C4-2B (cell line): Measurements from ENCODE around the gene ITIH2.

Experiments
- ZFX ChIP-seq: fragments of 450-650 bp; IDR thresholded peaks from 2 replicates; pipeline ENCODE4 v1.6.1; 2017
- TF ChIP-seq, protein P1 (sequence below): fragments of 450-650 bp; conservative IDR thresholded peaks from 2 replicates; pipeline ENCODE4 v1.5.1; 2017; ENCODE audit warnings: mild to moderate bottlenecking

DNA sequence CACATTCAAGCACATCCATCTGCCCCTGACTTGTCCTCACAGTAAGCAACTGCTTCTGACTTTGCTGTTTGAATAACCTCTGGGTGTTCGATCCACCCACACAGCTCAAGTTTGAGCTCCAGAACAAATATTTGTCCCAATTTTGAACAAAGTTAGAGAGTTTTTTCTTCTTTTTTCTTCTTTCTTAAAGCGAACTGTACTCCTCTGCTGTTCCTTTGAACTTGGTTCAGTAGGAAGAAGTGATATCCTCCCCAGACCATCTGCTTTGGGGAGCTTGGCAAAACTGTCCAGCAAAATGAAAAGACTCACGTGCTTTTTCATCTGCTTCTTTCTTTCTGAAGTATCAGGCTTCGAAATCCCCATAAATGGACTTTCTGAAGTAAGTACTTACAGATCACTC lies at the start of gene ITIH2:
- TF ChIP-seq, protein P1, sequence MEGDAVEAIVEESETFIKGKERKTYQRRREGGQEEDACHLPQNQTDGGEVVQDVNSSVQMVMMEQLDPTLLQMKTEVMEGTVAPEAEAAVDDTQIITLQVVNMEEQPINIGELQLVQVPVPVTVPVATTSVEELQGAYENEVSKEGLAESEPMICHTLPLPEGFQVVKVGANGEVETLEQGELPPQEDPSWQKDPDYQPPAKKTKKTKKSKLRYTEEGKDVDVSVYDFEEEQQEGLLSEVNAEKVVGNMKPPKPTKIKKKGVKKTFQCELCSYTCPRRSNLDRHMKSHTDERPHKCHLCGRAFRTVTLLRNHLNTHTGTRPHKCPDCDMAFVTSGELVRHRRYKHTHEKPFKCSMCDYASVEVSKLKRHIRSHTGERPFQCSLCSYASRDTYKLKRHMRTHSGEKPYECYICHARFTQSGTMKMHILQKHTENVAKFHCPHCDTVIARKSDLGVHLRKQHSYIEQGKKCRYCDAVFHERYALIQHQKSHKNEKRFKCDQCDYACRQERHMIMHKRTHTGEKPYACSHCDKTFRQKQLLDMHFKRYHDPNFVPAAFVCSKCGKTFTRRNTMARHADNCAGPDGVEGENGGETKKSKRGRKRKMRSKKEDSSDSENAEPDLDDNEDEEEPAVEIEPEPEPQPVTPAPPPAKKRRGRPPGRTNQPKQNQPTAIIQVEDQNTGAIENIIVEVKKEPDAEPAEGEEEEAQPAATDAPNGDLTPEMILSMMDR, result no peak
- no peak for TF ChIP-seq ZFX
